HG03558 (cell line): ENCODE measurements around the gene CBFA2T3.

Experiments
- ATAC-seq: cut with Tn5 transposase; IDR thresholded peaks from one replicate; pipeline ENCODE4 v1.9.1; 2021; ENCODE audit warnings: moderate number of reproducible peaks; ENCODE audit not compliant: unreplicated experiment; ENCODE audit errors: extremely low read depth

CBFA2T3 gene

GRCh38 chr16:88979353-88980015 lies 2.5 kb upstream of the CBFA2T3 start:
- no peak for ATAC-seq

GRCh38 chr16:88978608-88979346 lies 1.8 kb upstream of the CBFA2T3 start:
- no peak for ATAC-seq

GRCh38 chr16:88977812-88978607 lies 1.0 kb upstream of the CBFA2T3 start:
- no peak for ATAC-seq

- ATAC-seq = no peak
Measured at GRCh38 chr16:88976366-88977017, 515 bp downstream of the CBFA2T3 start.

GRCh38 chr16:88975511-88976061 lies 1.4 kb downstream of the CBFA2T3 start:
- ATAC-seq = no peak

- no peak for ATAC-seq
Measured at GRCh38 chr16:88974916-88975215, 2.1 kb downstream of the CBFA2T3 start.

GRCh38 chr16:88974080-88974915 lies 2.7 kb downstream of the CBFA2T3 start:
- no peak for ATAC-seq

- no peak for ATAC-seq
Measured at GRCh38 chr16:88973415-88974050, 3.5 kb downstream of the CBFA2T3 start.

GRCh38 chr16:88973007-88973410 lies 4.0 kb downstream of the CBFA2T3 start:
- ATAC-seq = no peak

GRCh38 chr16:88972349-88972748 lies 4.7 kb downstream of the CBFA2T3 start:
- no peak for ATAC-seq

- ATAC-seq = no peak
Measured at GRCh38 chr16:88971371-88972097, 5.5 kb downstream of the CBFA2T3 start.

- ATAC-seq = no peak
Measured at GRCh38 chr16:88970539-88971065, 6.4 kb downstream of the CBFA2T3 start.

GRCh38 chr16:88970050-88970449 lies 7.0 kb downstream of the CBFA2T3 start:
- no peak for ATAC-seq

GRCh38 chr16:88969361-88969831 lies 7.6 kb downstream of the CBFA2T3 start:
- ATAC-seq = no peak

GRCh38 chr16:88968589-88969280 lies 8.3 kb downstream of the CBFA2T3 start:
- no peak for ATAC-seq

GRCh38 chr16:88967830-88968588 lies 9.0 kb downstream of the CBFA2T3 start:
- peak; percentile 35 for ATAC-seq
